Measurements from ENCODE around the gene CD27.
"Not testable (repeated sequence)": the region's sequence is repeated elsewhere in the genome, so short reads cannot be mapped to it uniquely, and the experiment has no call there.

Gene CD27

GRCh38 chr12:6461401-6462233 is 16.9 kb downstream of the CD27 start:
- in situ Hi-C loops (cut with HindIII; ENCODE audit: low sequenced_read_pairs), result no loop called here

- in situ Hi-C loops (cut with HindIII; ENCODE audit: low sequenced_read_pairs), result no loop called here
Observed at GRCh38 chr12:6462234-6462995, 17.7 kb downstream of the CD27 start.

GRCh38 chr12:6463216-6463615 is 18.5 kb downstream of the CD27 start:
- in situ Hi-C loops (cut with HindIII; ENCODE audit: low sequenced_read_pairs), result no loop called here

- in situ Hi-C loops (cut with HindIII; ENCODE audit: low sequenced_read_pairs), result no loop called here
Observed at GRCh38 chr12:6463858-6464257, 19.1 kb downstream of the CD27 start.

GRCh38 chr12:6464531-6464930 is 19.8 kb downstream of the CD27 start:
- in situ Hi-C loops (cut with HindIII; ENCODE audit: low sequenced_read_pairs), result no loop called here

- in situ Hi-C loops (cut with HindIII; ENCODE audit: low sequenced_read_pairs), result no loop called here
Observed at GRCh38 chr12:6465467-6466183, 20.9 kb downstream of the CD27 start.

- in situ Hi-C loops (cut with HindIII; ENCODE audit: low sequenced_read_pairs), result no loop called here
Observed at GRCh38 chr12:6466184-6466573, 21.4 kb downstream of the CD27 start.

GRCh38 chr12:6466751-6467150 is 22.0 kb downstream of the CD27 start:
- in situ Hi-C loops (cut with HindIII; ENCODE audit: low sequenced_read_pairs), result not testable (repeated sequence)

- in situ Hi-C loops (cut with HindIII; ENCODE audit: low sequenced_read_pairs), result not testable (repeated sequence)
Observed at GRCh38 chr12:6467571-6468282, 23.0 kb downstream of the CD27 start.

GRCh38 chr12:6468283-6468575 is 23.5 kb downstream of the CD27 start:
- in situ Hi-C loops (cut with HindIII; ENCODE audit: low sequenced_read_pairs), result no loop called here

GRCh38 chr12:6469092-6469491 is 24.3 kb downstream of the CD27 start:
- in situ Hi-C loops (cut with HindIII; ENCODE audit: low sequenced_read_pairs), result no loop called here

- in situ Hi-C loops (cut with HindIII; ENCODE audit: low sequenced_read_pairs), result no loop called here
Observed at GRCh38 chr12:6469609-6470374, 25.0 kb downstream of the CD27 start.

GRCh38 chr12:6470375-6471163 is 25.8 kb downstream of the CD27 start, which contains the start of gene VAMP1:
Gene VAMP1, minus strand, starts transcription at chr12:6470677. Its CDS starts 146 bp downstream, at chr12:6470531.
- in situ Hi-C loops (cut with HindIII; ENCODE audit: low sequenced_read_pairs), result no loop called here

GRCh38 chr12:6471989-6472360 is 27.2 kb downstream of the CD27 start:
- in situ Hi-C loops (cut with HindIII; ENCODE audit: low sequenced_read_pairs), result no loop called here

- in situ Hi-C loops (cut with HindIII; ENCODE audit: low sequenced_read_pairs), result no loop called here
Observed at GRCh38 chr12:6472491-6472890, 27.7 kb downstream of the CD27 start.

GRCh38 chr12:6475233-6475975 is 30.6 kb downstream of the CD27 start:
- in situ Hi-C loops (cut with HindIII; ENCODE audit: low sequenced_read_pairs), result not testable (repeated sequence)

- in situ Hi-C loops (cut with HindIII; ENCODE audit: low sequenced_read_pairs), result no loop called here
Observed at GRCh38 chr12:6476489-6476888, 31.7 kb downstream of the CD27 start.

GRCh38 chr12:6477601-6478377 is 33.0 kb downstream of the CD27 start:
- in situ Hi-C loops (cut with HindIII; ENCODE audit: low sequenced_read_pairs), result not testable (repeated sequence)
